HepG2 (cell line): ENCODE data around the gene CADM2. TPM values are rescaled to one million over a fixed set of nuclear protein-coding genes. Genes with fewer than 3 reads are reported as not detected.

ENCODE experiments used
- ATAC-seq: fragments of 200-7000 bp; cut with Tn5 transposase; 3 replicates; pipeline ENCODE4 v1.9.1; 2020; ENCODE audit warnings: mild to moderate bottlenecking, moderate library complexity
- BruUV-seq: library from RNA; stranded (reverse); fragments of 400-500 nt; replicated peaks from 2 replicates; lab custom pipeline; 2021; lab: Mats Ljungman, UMichigan
- CTCF ChIA-PET: fragments of 300-600 bp; formaldehyde crosslinking; extraction: SDS; loops from one replicate; lab custom pipeline; 2021; ENCODE audit warnings: low total read pairs, inconsistent platforms, low intra/inter-chr PET ratio; lab: Yijun Ruan, JAX
- POLR2A ChIA-PET: fragments of 350-600 bp; sonication (Branson Sonifier 250); formaldehyde crosslinking; loops from one replicate; lab custom pipeline; 2020; ENCODE audit warnings: antibody characterized with exemption, inconsistent platforms; lab: Yijun Ruan, JAX
- DNase-seq: peaks from one replicate; pipeline ENCODE4 v3.0.0-alpha.2; 2015; ENCODE audit warnings: low spot score
- FAIRE-seq: peaks from 3 replicates; lab custom pipeline; 2011; peaks lifted over from hg19 to GRCh38; lab: Jason Lieb, UNC
- H2AFZ ChIP-seq: one replicate; pipeline ENCODE4 v1.6.1; 2011; ENCODE audit warnings: low read length, inconsistent platforms
- H3K27ac ChIP-seq: fragments of 300-600 bp; 3 replicates; pipeline ENCODE4 v1.8.0; 2011; ENCODE audit warnings: mixed run types, mild to moderate bottlenecking, mixed read lengths, low read length, inconsistent platforms; ENCODE audit not compliant: insufficient read depth; ENCODE audit errors: extremely low read length
- H3K27me3 ChIP-seq, 2 experiments: fragments of 200-600 bp in 1 of 2; 2 replicates in 1 of 2; 3 replicates in 1 of 2; pipeline versions ENCODE4 v1.6.0 to v1.8.0; 2011; ENCODE audit warnings: low read length in 2 of 2, mild to moderate bottlenecking in 2 of 2, moderate library complexity in 2 of 2, inconsistent platforms in 1 of 2; ENCODE audit not compliant: insufficient read depth in 2 of 2, control insufficient read depth in 1 of 2
- H3K36me3 ChIP-seq, 2 experiments: fragments of 200-600 bp in 1 of 2; replicated peaks in 1 of 2; 2 replicates in 1 of 2; 3 replicates in 1 of 2; pipeline versions ENCODE4 v1.5.1 to v1.8.0; 2011; ENCODE audit warnings: low read length in 2 of 2, inconsistent platforms in 1 of 2; ENCODE audit not compliant: insufficient read depth in 2 of 2, control insufficient read depth in 1 of 2
- H3K4me1 ChIP-seq: 2 replicates; pipeline ENCODE4 v1.5.1; 2012; ENCODE audit warnings: low read length, inconsistent platforms; ENCODE audit not compliant: insufficient read depth
- H3K4me2 ChIP-seq: 2 replicates; pipeline ENCODE4 v1.6.0; 2011; ENCODE audit warnings: low read depth, low read length, inconsistent platforms
- H3K4me3 ChIP-seq, 3 experiments: fragments of 200-600 bp in 1 of 3; sonication (generic), shearing (Covaris generic) in 1 of 3; replicated peaks in 1 of 3; 2 replicates each; pipeline ENCODE4 v1.5.1; 2011 to 2016; ENCODE audit warnings: low read length in 3 of 3, inconsistent platforms in 2 of 3, low read depth in 2 of 3, mild to moderate bottlenecking in 2 of 3, control low read depth in 1 of 3, mixed read lengths in 1 of 3; ENCODE audit not compliant: insufficient read depth in 1 of 3
- H3K79me2 ChIP-seq: one replicate; pipeline ENCODE4 v1.6.1; 2011; ENCODE audit warnings: low read length, inconsistent platforms; ENCODE audit not compliant: insufficient read depth
- H3K9ac ChIP-seq: 2 replicates; pipeline ENCODE4 v1.6.0; 2011; ENCODE audit warnings: mild to moderate bottlenecking, low read depth, low read length, inconsistent platforms; ENCODE audit not compliant: insufficient read depth
- H3K9me3 ChIP-seq: 2 replicates; pipeline ENCODE4 v1.5.1; 2012; ENCODE audit warnings: mild to moderate bottlenecking, low read length
- H4K20me1 ChIP-seq: 2 replicates; pipeline ENCODE4 v1.6.0; 2011; ENCODE audit warnings: inconsistent platforms, mild to moderate bottlenecking, low read length, moderate library complexity; ENCODE audit not compliant: insufficient read depth
- FOXP4 ChIP-seq: sonication (generic); formaldehyde crosslinking; IDR thresholded peaks from 2 replicates; pipeline ENCODE4 v1.4.0; 2020; ENCODE audit warnings: missing genetic modification reagents
- NRL ChIP-seq: sonication (generic); formaldehyde crosslinking; IDR thresholded peaks from 2 replicates; pipeline ENCODE4 v1.5.0; 2020; ENCODE audit warnings: missing genetic modification reagents, mild to moderate bottlenecking, moderate library complexity, borderline replicate concordance
- RBM22 ChIP-seq: fragments of 200-400 bp; formaldehyde crosslinking; optimal IDR thresholded peaks from 2 replicates; pipeline ENCODE3; 2017; ENCODE audit warnings: mild to moderate bottlenecking, low read length, moderate library complexity
- ZBTB14 ChIP-seq: sonication (generic); formaldehyde crosslinking; IDR thresholded peaks from 2 replicates; pipeline ENCODE4 v1.4.0; 2020; ENCODE audit warnings: missing genetic modification reagents
- WGBS: methylation state at CpG from one replicate; pipeline ENCODE4 v1.1.6; 2017; ENCODE audit warnings: low lambda C conversion rate; 5-methylcytosine and 5-hydroxymethylcytosine counted together
- in situ Hi-C: cut with HindIII; loops from 2 replicates; pipeline ENCODE4 v1.10.0; 2017; ENCODE audit warnings: low pct_unique_long_range_greater_than_20kb; ENCODE audit not compliant: extremely low pct_ligation_motif_present
- intact Hi-C: fragments of 100-400 bp; cut with micrococcal nuclease; formaldehyde crosslinking; loops from one replicate; pipeline ENCODE4 v1.10.0; 2022; ENCODE audit not compliant: unreplicated experiment
- polyA plus RNA-seq, 8 experiments: library from polyadenylated mRNA; depleted of rRNA in 3 of 8; stranded (reverse) in 7 of 8; unstranded in 1 of 8; fragments of >200 nt; fragmentation: Illumina TruSeq in 4 of 8; extraction: Trizol in 4 of 8; gene quantifications; 2 replicates each; pipeline versions ENCODE4 v1.2.1 to v1.2.3, GENCODE V29; 2011 to 2016; ENCODE audit warnings: low read depth in 4 of 8, missing spikeins in 1 of 8, mixed read lengths in 1 of 8; ENCODE audit not compliant: insufficient read depth in 1 of 8
- total RNA-seq, 5 experiments: library from RNA; depleted of rRNA; stranded (reverse); fragments of >200 nt; fragmentation: Illumina TruSeq; extraction: Trizol; gene quantifications; 2 replicates each; pipeline ENCODE4 v1.2.3, GENCODE V29; 2016; ENCODE audit warnings: low read depth in 1 of 5
- TF ChIP-seq, protein P1 (sequence below): sonication (generic); formaldehyde crosslinking; IDR thresholded peaks from one replicate; pipeline ENCODE4 v1.5.1; 2020; ENCODE audit warnings: mild to moderate bottlenecking, missing genetic modification reagents; ENCODE audit errors: not compliant biosample characterization

The CADM2 gene
- total and polyA plus RNA-seq, 2 of the 13 experiments (the other 11 are each of a cell fraction or from before 2014, with no cell fraction given): not detected

DNA sequence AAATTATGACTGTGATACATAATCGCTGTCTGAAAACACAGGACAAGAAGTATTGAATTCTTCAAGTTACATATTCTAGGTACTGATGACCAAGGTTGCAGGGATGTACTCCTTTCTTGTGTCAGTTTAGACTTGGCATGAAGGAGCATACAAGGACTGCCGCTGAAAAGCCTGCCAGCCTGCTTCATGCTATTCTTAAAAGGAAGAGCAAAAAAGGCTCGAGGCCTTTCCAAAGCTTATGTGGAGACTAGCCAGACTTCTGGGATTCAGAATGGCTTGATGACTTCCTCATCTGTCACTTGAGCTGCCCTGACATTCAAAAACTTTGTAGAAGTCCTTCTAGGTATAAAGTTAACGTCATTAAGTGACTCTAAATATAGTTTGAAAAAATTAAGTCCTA is 92.0 kb downstream of the CADM2 start (continued):
- TF ChIP-seq ZBTB14 (no peak), NRL (no peak)

- DNase-seq (no peak), FAIRE-seq (no peak), ATAC-seq (no peak)
- TF ChIP-seq FOXP4 (CRISPR knock-in tag): no peak
- H3K27me3 ChIP-seq: no peaks in the 10 kb centered on the region
- ChIA-PET CTCF (no interaction called here), POLR2A (no interaction called here)
- no peaks in the 10 kb centered on the region for H3K36me3 ChIP-seq
- no peaks in the 10 kb centered on the region for H3K4me1 ChIP-seq
- no peaks in the 10 kb centered on the region for H3K79me2 ChIP-seq
- BruUV-seq: no TSS peak
- no peaks in the 10 kb centered on the region for H4K20me1 ChIP-seq
- 7% methylated on average over 1 of the region's 1 CpG for WGBS
- intact Hi-C loops: no loop called here
- no peak overlapping the region for H3K4me3 ChIP-seq
- H3K9me3 ChIP-seq: no peaks in the 10 kb centered on the region
- H3K9ac ChIP-seq: no peak overlapping the region
- no peak overlapping the region for H3K27ac ChIP-seq
- no peak overlapping the region for H2AFZ ChIP-seq
- H3K4me2 ChIP-seq: no peak overlapping the region
- in situ Hi-C loops: no loop called here
Measured at GRCh38 chr3:85051786-85052185, 93.0 kb downstream of the CADM2 start.

DNA sequence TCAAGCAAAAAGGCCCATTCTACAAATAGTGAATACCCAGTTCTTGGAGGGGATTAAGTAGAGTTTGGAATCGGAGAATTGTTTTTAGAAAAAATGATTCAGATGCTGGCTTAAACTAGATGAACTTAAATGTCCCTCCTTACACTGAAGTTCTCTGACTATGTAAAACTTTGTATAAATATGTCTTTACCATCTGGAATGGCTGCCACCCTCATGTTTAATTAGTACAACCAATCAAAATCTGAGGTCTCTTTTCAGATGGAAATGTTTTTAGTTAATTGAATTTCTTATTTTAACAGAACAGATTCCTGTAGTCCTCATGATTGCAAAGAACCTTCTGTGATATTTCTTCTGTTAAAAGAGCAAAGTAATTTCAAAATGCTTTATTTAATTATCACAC is 94.8 kb downstream of the CADM2 start:
- Histone ChIP-seq H3K4me2 (no peak overlapping the region), H3K4me3 (no peak overlapping the region), H3K9ac (no peak overlapping the region), H3K36me3 (no peaks in the 10 kb centered on the region), H4K20me1 (no peaks in the 10 kb centered on the region), H3K27me3 (no peaks in the 10 kb centered on the region), H3K27ac (no peak overlapping the region), H2AFZ (no peak overlapping the region), H3K4me1 (no peaks in the 10 kb centered on the region), H3K9me3 (no peaks in the 10 kb centered on the region), H3K79me2 (no peaks in the 10 kb centered on the region)
- BruUV-seq: no TSS peak
- DNase-seq: no peak
- ChIA-PET POLR2A (no interaction called here), CTCF (no interaction called here)
- no peak for ATAC-seq
- intact Hi-C loops: no loop called here
- WGBS: 4% methylated on average over 1 of the region's 1 CpG
- in situ Hi-C loops: no loop called here
- no peak for FAIRE-seq
- TF ChIP-seq, protein P1, sequence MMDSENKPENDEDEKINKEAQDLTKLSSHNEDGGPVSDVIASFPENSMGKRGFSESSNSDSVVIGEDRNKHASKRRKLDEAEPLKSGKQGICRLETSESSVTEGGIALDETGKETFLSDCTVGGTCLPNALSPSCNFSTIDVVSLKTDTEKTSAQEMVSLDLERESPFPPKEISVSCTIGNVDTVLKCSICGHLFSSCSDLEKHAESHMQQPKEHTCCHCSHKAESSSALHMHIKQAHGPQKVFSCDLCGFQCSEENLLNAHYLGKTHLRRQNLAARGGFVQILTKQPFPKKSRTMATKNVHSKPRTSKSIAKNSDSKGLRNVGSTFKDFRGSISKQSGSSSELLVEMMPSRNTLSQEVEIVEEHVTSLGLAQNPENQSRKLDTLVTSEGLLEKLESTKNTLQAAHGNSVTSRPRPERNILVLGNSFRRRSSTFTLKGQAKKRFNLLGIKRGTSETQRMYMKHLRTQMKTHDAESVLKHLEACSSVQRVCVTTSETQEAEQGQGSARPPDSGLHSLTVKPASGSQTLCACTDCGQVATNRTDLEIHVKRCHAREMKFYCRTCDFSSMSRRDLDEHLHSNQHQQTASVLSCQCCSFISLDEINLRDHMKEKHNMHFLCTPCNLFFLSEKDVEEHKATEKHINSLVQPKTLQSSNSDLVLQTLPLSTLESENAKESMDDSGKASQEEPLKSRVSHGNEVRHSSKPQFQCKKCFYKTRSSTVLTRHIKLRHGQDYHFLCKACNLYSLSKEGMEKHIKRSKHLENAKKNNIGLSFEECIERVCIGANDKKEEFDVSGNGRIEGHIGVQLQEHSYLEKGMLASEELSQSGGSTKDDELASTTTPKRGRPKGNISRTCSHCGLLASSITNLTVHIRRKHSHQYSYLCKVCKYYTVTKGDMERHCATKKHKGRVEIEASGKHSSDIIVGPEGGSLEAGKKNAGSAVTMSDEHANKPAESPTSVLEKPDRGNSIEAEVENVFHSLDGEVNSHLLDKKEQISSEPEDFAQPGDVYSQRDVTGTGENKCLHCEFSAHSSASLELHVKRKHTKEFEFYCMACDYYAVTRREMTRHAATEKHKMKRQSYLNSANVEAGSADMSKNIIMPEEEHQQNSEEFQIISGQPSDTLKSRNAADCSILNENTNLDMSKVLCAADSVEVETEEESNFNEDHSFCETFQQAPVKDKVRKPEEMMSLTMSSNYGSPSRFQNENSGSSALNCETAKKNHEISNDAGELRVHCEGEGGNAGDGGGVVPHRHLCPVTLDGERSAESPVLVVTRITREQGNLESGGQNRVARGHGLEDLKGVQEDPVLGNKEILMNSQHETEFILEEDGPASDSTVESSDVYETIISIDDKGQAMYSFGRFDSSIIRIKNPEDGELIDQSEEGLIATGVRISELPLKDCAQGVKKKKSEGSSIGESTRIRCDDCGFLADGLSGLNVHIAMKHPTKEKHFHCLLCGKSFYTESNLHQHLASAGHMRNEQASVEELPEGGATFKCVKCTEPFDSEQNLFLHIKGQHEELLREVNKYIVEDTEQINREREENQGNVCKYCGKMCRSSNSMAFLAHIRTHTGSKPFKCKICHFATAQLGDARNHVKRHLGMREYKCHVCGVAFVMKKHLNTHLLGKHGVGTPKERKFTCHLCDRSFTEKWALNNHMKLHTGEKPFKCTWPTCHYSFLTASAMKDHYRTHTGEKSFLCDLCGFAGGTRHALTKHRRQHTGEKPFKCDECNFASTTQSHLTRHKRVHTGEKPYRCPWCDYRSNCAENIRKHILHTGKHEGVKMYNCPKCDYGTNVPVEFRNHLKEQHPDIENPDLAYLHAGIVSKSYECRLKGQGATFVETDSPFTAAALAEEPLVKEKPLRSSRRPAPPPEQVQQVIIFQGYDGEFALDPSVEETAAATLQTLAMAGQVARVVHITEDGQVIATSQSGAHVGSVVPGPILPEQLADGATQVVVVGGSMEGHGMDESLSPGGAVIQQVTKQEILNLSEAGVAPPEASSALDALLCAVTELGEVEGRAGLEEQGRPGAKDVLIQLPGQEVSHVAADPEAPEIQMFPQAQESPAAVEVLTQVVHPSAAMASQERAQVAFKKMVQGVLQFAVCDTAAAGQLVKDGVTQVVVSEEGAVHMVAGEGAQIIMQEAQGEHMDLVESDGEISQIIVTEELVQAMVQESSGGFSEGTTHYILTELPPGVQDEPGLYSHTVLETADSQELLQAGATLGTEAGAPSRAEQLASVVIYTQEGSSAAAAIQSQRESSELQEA (CRISPR knock-in tag): no peak
- no peak for TF ChIP-seq RBM22
